H1 (cell line): ENCODE results near the gene TMED8. TPM values are rescaled to one million over a fixed set of nuclear protein-coding genes. Genes with fewer than 3 reads are reported as not detected.

Experiments used
- BCL11A ChIP-seq, 2 experiments: IDR thresholded peaks; one replicate each; pipeline ENCODE4 v1.6.1; 2011; ENCODE audit warnings: low read depth in 2 of 2, low read length in 2 of 2, mild to moderate bottlenecking in 2 of 2
- GABPA ChIP-seq: IDR thresholded peaks from 2 replicates; pipeline ENCODE4 v1.6.1; 2011; ENCODE audit warnings: mild to moderate bottlenecking, low read length, moderate library complexity, borderline replicate concordance; ENCODE audit not compliant: insufficient read depth
- JUN ChIP-seq: IDR thresholded peaks from 2 replicates; pipeline ENCODE4 v1.6.1; 2011; ENCODE audit warnings: low read depth, mild to moderate bottlenecking, improper control_type of control experiment, low read length
- POLR2AphosphoS5 ChIP-seq: IDR thresholded peaks from 2 replicates; pipeline ENCODE4 v1.6.1; 2011; ENCODE audit warnings: low read depth, low read length
- polyA plus RNA-seq, 7 experiments: library from polyadenylated mRNA; depleted of rRNA in 3 of 7; stranded (reverse) in 5 of 7; unstranded in 2 of 7; fragments of >200 nt in 5 of 7; fragments of 200-250 nt in 2 of 7; gene quantifications; 1 replicate in 5 of 7; 2 replicates in 1 of 7; 4 replicates in 1 of 7; pipeline versions ENCODE4 v1.2.1 to v1.2.3, GENCODE V29; 2011 to 2013; ENCODE audit warnings: missing spikeins in 2 of 7, mixed read lengths in 2 of 7
- total RNA-seq: library from RNA; stranded (reverse); fragmentation: NEBNext Ultra II Directional; extraction: Animal tissue kit (Norgen Biotek cat#: 25700); gene quantifications from 2 replicates; pipeline ENCODE4 v1.2.1, GENCODE V29; 2021

Gene TMED8
- total and polyA plus RNA-seq, 2 of the 8 experiments (the other 6 are each of a cell fraction or from before 2014, with no cell fraction given) = 5.5 to 13.4 TPM

DNA sequence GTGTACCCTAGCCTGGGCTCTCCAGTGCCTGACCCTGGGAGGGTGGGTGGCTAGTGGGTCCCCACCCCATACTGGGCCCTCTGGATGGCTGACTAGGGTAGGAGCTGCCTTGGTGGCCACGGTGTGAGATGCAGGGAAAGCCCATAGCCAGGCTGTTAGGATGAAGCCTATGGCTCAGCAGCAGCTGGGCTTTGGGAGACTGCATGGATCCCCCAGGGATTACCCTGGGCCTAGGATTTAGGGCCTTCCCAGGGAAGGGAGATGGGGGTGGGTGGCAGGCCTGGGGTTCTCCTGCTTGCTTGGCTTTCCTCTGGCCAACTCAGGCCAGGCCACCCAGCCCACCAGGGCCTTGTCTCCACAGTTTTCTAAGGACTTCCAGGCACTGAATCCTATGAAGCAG is 49.8 kb downstream of the TMED8 start (continued):
- TF ChIP-seq JUN (no peak), BCL11A (IDR thresholded peaks at IDR 0.05; ENCODE audit: low read depth in 2 of 2, low read length in 2 of 2) (no peak), POLR2AphosphoS5 (no peak), GABPA (no peak)
- TF ChIP-seq, all 59 proteins: peak for 0
